Cardiac muscle cell (in vitro differentiated cells and primary cell): ENCODE results near the gene ALG9. TPM values are rescaled to one million over a fixed set of nuclear protein-coding genes. Genes with fewer than 3 reads are reported as not detected.

Experiments used
- DNase-seq, 2 donors: peaks; one replicate each; pipeline versions ENCODE4 v3.0.0 to v3.0.0-alpha.2; 2010 to 2017; ENCODE audit warnings: low read depth in 1 of 2, low spot score in 1 of 2
- H3K27ac ChIP-seq: fragments of 200-600 bp; sonication (generic); 2 replicates; pipeline ENCODE4 v1.5.1; 2016
- H3K27me3 ChIP-seq: fragments of 200-600 bp; sonication (generic); 2 replicates; pipeline ENCODE4 v1.6.0; 2016; ENCODE audit warnings: control low read depth
- H3K36me3 ChIP-seq: fragments of 200-600 bp; sonication (generic); 2 replicates; pipeline ENCODE4 v1.5.1; 2016; ENCODE audit warnings: control low read depth
- H3K4me1 ChIP-seq: fragments of 200-600 bp; sonication (generic); 2 replicates; pipeline ENCODE4 v1.8.1; 2017; ENCODE audit warnings: low read depth, mild to moderate bottlenecking, mixed run types
- H3K4me3 ChIP-seq: fragments of 200-600 bp; sonication (generic); 2 replicates; pipeline ENCODE4 v1.5.1; 2016; ENCODE audit warnings: mild to moderate bottlenecking
- H3K9me3 ChIP-seq: fragments of 200-600 bp; sonication (generic); 2 replicates; pipeline ENCODE4 v1.5.1; 2017; ENCODE audit warnings: low read depth, mild to moderate bottlenecking, control low read depth
- polyA plus RNA-seq: library from polyadenylated mRNA; unstranded; fragments of >200 nt; fragmentation: Nextera tagmentation; extraction: Ambion mirVana; gene quantifications from 2 replicates; pipeline ENCODE4 v1.2.1, GENCODE V29; 2016
- total RNA-seq: library from RNA; depleted of rRNA; stranded (reverse); fragments of >200 nt; gene quantifications from 2 replicates; pipeline ENCODE4 v1.2.3, GENCODE V29; 2016
- TF ChIP-seq, protein P1 (sequence below): IDR thresholded peaks from 2 replicates; pipeline ENCODE4 v1.5.1; 2012; ENCODE audit warnings: low read depth, mild to moderate bottlenecking, low read length

The ALG9 gene
- total and polyA plus RNA-seq, 2 experiments from 2014 or later = 32.8 to 49.9 TPM

GRCh38 chr11:111835665-111836064 is 35.7 kb downstream of the ALG9 start:
- TF ChIP-seq, protein P1, sequence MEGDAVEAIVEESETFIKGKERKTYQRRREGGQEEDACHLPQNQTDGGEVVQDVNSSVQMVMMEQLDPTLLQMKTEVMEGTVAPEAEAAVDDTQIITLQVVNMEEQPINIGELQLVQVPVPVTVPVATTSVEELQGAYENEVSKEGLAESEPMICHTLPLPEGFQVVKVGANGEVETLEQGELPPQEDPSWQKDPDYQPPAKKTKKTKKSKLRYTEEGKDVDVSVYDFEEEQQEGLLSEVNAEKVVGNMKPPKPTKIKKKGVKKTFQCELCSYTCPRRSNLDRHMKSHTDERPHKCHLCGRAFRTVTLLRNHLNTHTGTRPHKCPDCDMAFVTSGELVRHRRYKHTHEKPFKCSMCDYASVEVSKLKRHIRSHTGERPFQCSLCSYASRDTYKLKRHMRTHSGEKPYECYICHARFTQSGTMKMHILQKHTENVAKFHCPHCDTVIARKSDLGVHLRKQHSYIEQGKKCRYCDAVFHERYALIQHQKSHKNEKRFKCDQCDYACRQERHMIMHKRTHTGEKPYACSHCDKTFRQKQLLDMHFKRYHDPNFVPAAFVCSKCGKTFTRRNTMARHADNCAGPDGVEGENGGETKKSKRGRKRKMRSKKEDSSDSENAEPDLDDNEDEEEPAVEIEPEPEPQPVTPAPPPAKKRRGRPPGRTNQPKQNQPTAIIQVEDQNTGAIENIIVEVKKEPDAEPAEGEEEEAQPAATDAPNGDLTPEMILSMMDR = no peak
- H3K36me3 ChIP-seq = peaks cover 28% of the 10 kb centered on the region
- no peaks in the 10 kb centered on the region for H3K27me3 ChIP-seq
- no peak for DNase-seq
- no peak overlapping the region for H3K27ac ChIP-seq
- H3K4me1 ChIP-seq = no peaks in the 10 kb centered on the region
- H3K4me3 ChIP-seq = no peak overlapping the region
- H3K9me3 ChIP-seq = no peaks in the 10 kb centered on the region

- Histone ChIP-seq H3K9me3 (no peaks in the 10 kb centered on the region), H3K4me3 (no peak overlapping the region), H3K4me1 (no peaks in the 10 kb centered on the region), H3K27me3 (no peaks in the 10 kb centered on the region), H3K27ac (no peak overlapping the region), H3K36me3 (peaks cover 28% of the 10 kb centered on the region)
- TF ChIP-seq, protein P1 = no peak
- DNase-seq = no peak
Observed at GRCh38 chr11:111834432-111835163, 36.8 kb downstream of the ALG9 start.

GRCh38 chr11:111833524-111833923 is 37.9 kb downstream of the ALG9 start:
- H3K4me1 ChIP-seq = no peaks in the 10 kb centered on the region
- H3K36me3 ChIP-seq = peaks cover 28% of the 10 kb centered on the region
- TF ChIP-seq, protein P1 = no peak
- H3K4me3 ChIP-seq = no peak overlapping the region
- DNase-seq = peak in 1 of 2 donors; percentile 7
- H3K27me3 ChIP-seq = no peaks in the 10 kb centered on the region
- no peaks in the 10 kb centered on the region for H3K9me3 ChIP-seq
- H3K27ac ChIP-seq = no peak overlapping the region

- TF ChIP-seq, protein P1 = no peak
- no peaks in the 10 kb centered on the region for H3K4me1 ChIP-seq
- H3K27ac ChIP-seq = no peak overlapping the region
- H3K9me3 ChIP-seq = no peaks in the 10 kb centered on the region
- DNase-seq = no peak
- H3K27me3 ChIP-seq = no peaks in the 10 kb centered on the region
- H3K4me3 ChIP-seq = no peak overlapping the region
- H3K36me3 ChIP-seq = peaks cover 13% of the 10 kb centered on the region
Observed at GRCh38 chr11:111829185-111829968, 42.0 kb downstream of the ALG9 start.

- no peak for DNase-seq
Observed at GRCh38 chr11:111826322-111826950, 44.9 kb downstream of the ALG9 start.

More at GRCh38 chr11:111826322-111826950, 44.9 kb downstream of the ALG9 start:
- Histone ChIP-seq H3K9me3 (no peaks in the 10 kb centered on the region), H3K4me1 (no peaks in the 10 kb centered on the region), H3K27ac (no peak overlapping the region), H3K27me3 (no peaks in the 10 kb centered on the region), H3K36me3 (peaks cover 13% of the 10 kb centered on the region), H3K4me3 (no peak overlapping the region)
- TF ChIP-seq, protein P1 = no peak
